ENCODE measurements around the gene MYD88. TPM values are rescaled to one million over a fixed set of nuclear protein-coding genes. Genes with fewer than 3 reads are reported as not detected.

MYD88 gene
- total RNA-seq, 5 donors from 2014 or later (not counting 1 experiment from before 2014, with no cell fraction given) = 32.4 to 68.5 (median 56.6) TPM

- ATAC-seq (replicated peaks in 1 of 4) (no peak), DNase-seq (no peak)
- 8% methylated on average over 7 of the region's 8 CpGs for WGBS (ENCODE audit: insufficient coverage)
- Histone ChIP-seq H3K36me3 (ENCODE audit: control insufficient read depth in 2 of 2, extremely low read depth in 1 of 2, insufficient read depth in 1 of 2, low read length in 1 of 2) (peaks cover 4 to 23% of the 10 kb centered on the region in 2 donors), H3K9me3 (no peaks in the 10 kb centered on the region), H3K27ac (ENCODE audit: low read length) (peak overlapping the region; percentile 92), H3K4me3 (ENCODE audit: control insufficient read depth in 1 of 2, extremely low read depth in 1 of 2, low read length in 1 of 2) (peak overlapping the region; percentile 93 to 98), H3K27me3 (replicated peaks in 1 of 2; ENCODE audit: control insufficient read depth in 2 of 2, extremely low read depth in 1 of 2, insufficient read depth in 2 of 2, low read length in 1 of 2) (no peaks in the 10 kb centered on the region), H3K4me1 (ENCODE audit: control insufficient read depth in 1 of 2, extremely low read depth in 1 of 2, insufficient read depth in 2 of 2, low read length in 2 of 2) (peaks cover 16 to 60% of the 10 kb centered on the region in 2 experiments)
- ChIA-PET POLR2A (interaction anchor here in 1 of 2 donors (1.5 kb wide), 1 partner anchor 26 kb away, joined by 7 read pairs; the partner anchor contains the start of gene OXSR1), CTCF (interaction anchor here in 1 of 2 donors (0.9 kb wide), 1 partner anchor 25 kb away, joined by 4 read pairs; no protein-coding TSS in a partner anchor)
- Mint-ChIP-seq H3K36me3 (peaks cover 19% of the 10 kb centered on the region), H3K27me3 (no peaks in the 10 kb centered on the region), H3K4me1 (peaks cover 57 to 63% (median 58%) of the 10 kb centered on the region in 3 donors), H3K9me3 (no peaks in the 10 kb centered on the region), H3K4me3 (peak overlapping the region; percentile 89 to 97 (median 96)), H3K27ac (peak overlapping the region; percentile 99 to 100)
These were observed 730 bp downstream of the MYD88 start for GRCh38 chr3:38139191-38139590.

DNA sequence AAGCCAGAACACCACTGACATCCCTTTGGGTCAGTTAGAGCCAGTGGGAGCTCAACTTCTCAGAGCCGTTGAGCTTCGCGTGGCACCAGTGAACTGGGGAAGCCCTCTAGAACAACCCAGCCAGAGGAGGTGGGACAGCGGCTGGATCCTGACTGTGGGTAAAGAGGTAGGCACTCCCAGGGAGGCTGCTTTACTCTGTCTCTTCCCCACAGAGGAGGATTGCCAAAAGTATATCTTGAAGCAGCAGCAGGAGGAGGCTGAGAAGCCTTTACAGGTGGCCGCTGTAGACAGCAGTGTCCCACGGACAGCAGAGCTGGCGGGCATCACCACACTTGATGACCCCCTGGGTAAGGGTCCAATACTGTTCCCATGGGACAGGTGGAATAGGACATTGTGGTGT lies 1.2 kb downstream of the MYD88 start:
- Histone ChIP-seq H3K36me3 (ENCODE audit: control insufficient read depth in 2 of 2, extremely low read depth in 1 of 2, insufficient read depth in 1 of 2, low read length in 1 of 2) (peaks cover 4 to 22% of the 10 kb centered on the region in 2 donors), H3K9me3 (no peaks in the 10 kb centered on the region), H3K27me3 (replicated peaks in 1 of 2; ENCODE audit: control insufficient read depth in 2 of 2, extremely low read depth in 1 of 2, insufficient read depth in 2 of 2, low read length in 1 of 2) (no peaks in the 10 kb centered on the region), H3K4me1 (ENCODE audit: control insufficient read depth in 1 of 2, extremely low read depth in 1 of 2, insufficient read depth in 2 of 2, low read length in 2 of 2) (peaks cover 16 to 59% of the 10 kb centered on the region in 2 experiments), H3K27ac (ENCODE audit: low read length) (peak overlapping the region; percentile 92), H3K4me3 (ENCODE audit: control insufficient read depth in 1 of 2, extremely low read depth in 1 of 2, low read length in 1 of 2) (peak overlapping the region; percentile 93 to 98)
- WGBS (ENCODE audit: insufficient coverage) = 96% methylated on average over 4 of the region's 7 CpGs
- Mint-ChIP-seq H3K27me3 (no peaks in the 10 kb centered on the region), H3K4me1 (peaks cover 52 to 59% (median 54%) of the 10 kb centered on the region in 3 donors), H3K9me3 (no peaks in the 10 kb centered on the region), H3K27ac (peak overlapping the region; percentile 99 to 100), H3K4me3 (peak overlapping the region; percentile 89 to 97 (median 96)), H3K36me3 (peaks cover 16% of the 10 kb centered on the region)
- ATAC-seq (replicated peaks in 1 of 4) (no peak), DNase-seq (no peak)
- ChIA-PET POLR2A (interaction anchor here in 1 of 2 donors (1.5 kb wide), 1 partner anchor 25 kb away, joined by 7 read pairs; the partner anchor contains the start of gene OXSR1), CTCF (interaction anchor here in 1 of 2 donors (0.8 kb wide), 1 partner anchor 25 kb away, joined by 4 read pairs; the partner anchor contains the start of gene OXSR1)

- Mint-ChIP-seq H3K4me1 (peaks cover 44 to 51% (median 45%) of the 10 kb centered on the region in 3 donors), H3K4me3 (peak overlapping the region; percentile 89 to 97 (median 96)), H3K27me3 (no peaks in the 10 kb centered on the region), H3K36me3 (peaks cover 16% of the 10 kb centered on the region), H3K9me3 (peaks cover 0 to 2% (median 2%) of the 10 kb centered on the region in 3 donors), H3K27ac (peak overlapping the region; percentile 32 to 100)
- H3K9me3 ChIP-seq = no peaks in the 10 kb centered on the region
- no peak for ATAC-seq (replicated peaks in 1 of 4)
- POLR2A ChIA-PET = interaction anchor here (0.5 to 1.5 kb wide), 3 partner anchors 24 to 26 kb away, joined by 4 to 7 read pairs (median 5); partner anchors contain the start of gene OXSR1 (in 1 of the 2)
- peaks cover 16 to 51% of the 10 kb centered on the region in 2 experiments for H3K4me1 ChIP-seq (ENCODE audit: control insufficient read depth in 1 of 2, extremely low read depth in 1 of 2, insufficient read depth in 2 of 2, low read length in 2 of 2)
- no peak overlapping the region for H3K4me3 ChIP-seq (ENCODE audit: control insufficient read depth in 1 of 2, extremely low read depth in 1 of 2, low read length in 1 of 2)
- CTCF ChIA-PET = interaction anchor here (0.6 to 0.8 kb wide), 3 partner anchors 23 to 1239 kb away, joined by 3 to 5 read pairs (median 4); partner anchors contain the start of gene OXSR1 (in 1 of the 2)
- no peak overlapping the region for H3K27ac ChIP-seq (ENCODE audit: low read length)
- 99% methylated on average over 11 of the region's 13 CpGs for WGBS (ENCODE audit: insufficient coverage)
- peaks cover 4 to 22% of the 10 kb centered on the region in 2 donors for H3K36me3 ChIP-seq (ENCODE audit: control insufficient read depth in 2 of 2, extremely low read depth in 1 of 2, insufficient read depth in 1 of 2, low read length in 1 of 2)
- H3K27me3 ChIP-seq (replicated peaks in 1 of 2; ENCODE audit: control insufficient read depth in 2 of 2, extremely low read depth in 1 of 2, insufficient read depth in 2 of 2, low read length in 1 of 2) = no peaks in the 10 kb centered on the region
- DNase-seq = no peak
These were observed 2.1 kb downstream of the MYD88 start for GRCh38 chr3:38140326-38141172.

DNA sequence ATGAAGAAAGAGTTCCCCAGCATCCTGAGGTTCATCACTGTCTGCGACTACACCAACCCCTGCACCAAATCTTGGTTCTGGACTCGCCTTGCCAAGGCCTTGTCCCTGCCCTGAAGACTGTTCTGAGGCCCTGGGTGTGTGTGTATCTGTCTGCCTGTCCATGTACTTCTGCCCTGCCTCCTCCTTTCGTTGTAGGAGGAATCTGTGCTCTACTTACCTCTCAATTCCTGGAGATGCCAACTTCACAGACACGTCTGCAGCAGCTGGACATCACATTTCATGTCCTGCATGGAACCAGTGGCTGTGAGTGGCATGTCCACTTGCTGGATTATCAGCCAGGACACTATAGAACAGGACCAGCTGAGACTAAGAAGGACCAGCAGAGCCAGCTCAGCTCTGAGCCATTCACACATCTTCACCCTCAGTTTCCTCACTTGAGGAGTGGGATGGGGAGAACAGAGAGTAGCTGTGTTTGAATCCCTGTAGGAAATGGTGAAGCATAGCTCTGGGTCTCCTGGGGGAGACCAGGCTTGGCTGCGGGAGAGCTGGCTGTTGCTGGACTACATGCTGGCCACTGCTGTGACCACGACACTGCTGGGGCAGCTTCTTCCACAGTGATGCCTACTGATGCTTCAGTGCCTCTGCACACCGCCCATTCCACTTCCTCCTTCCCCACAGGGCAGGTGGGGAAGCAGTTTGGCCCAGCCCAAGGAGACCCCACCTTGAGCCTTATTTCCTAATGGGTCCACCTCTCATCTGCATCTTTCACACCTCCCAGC lies 2.9 kb downstream of the MYD88 start:
- ChIA-PET CTCF (no interaction called here), POLR2A (interaction anchor here in 1 of 2 donors (0.6 to 1.1 kb wide), 2 partner anchors 17 to 144 kb away, joined by 5 to 6 read pairs; no protein-coding TSS in a partner anchor)
- H3K4me1 ChIP-seq (ENCODE audit: control insufficient read depth in 1 of 2, extremely low read depth in 1 of 2, insufficient read depth in 2 of 2, low read length in 2 of 2) = peaks cover 16 to 43% of the 10 kb centered on the region in 2 experiments
- H3K27ac Mint-ChIP-seq = peak overlapping the region; percentile 55 to 65
- WGBS (ENCODE audit: insufficient coverage) = 96% methylated on average over 4 of the region's 7 CpGs
- peaks cover 16% of the 10 kb centered on the region for H3K36me3 Mint-ChIP-seq
- H3K4me1 Mint-ChIP-seq = peaks cover 35 to 43% (median 37%) of the 10 kb centered on the region in 3 donors
- peaks cover 0 to 10% (median 7%) of the 10 kb centered on the region in 3 donors for H3K9me3 Mint-ChIP-seq
- no peaks in the 10 kb centered on the region for H3K27me3 Mint-ChIP-seq
- peaks cover 2% of the 10 kb centered on the region for H3K9me3 ChIP-seq
- DNase-seq = no peak
- no peak for ATAC-seq (replicated peaks in 1 of 4)
- H3K4me3 ChIP-seq (ENCODE audit: control insufficient read depth in 1 of 2, extremely low read depth in 1 of 2, low read length in 1 of 2) = no peak overlapping the region
- H3K36me3 ChIP-seq (ENCODE audit: control insufficient read depth in 2 of 2, extremely low read depth in 1 of 2, insufficient read depth in 1 of 2, low read length in 1 of 2) = peaks cover 4 to 22% of the 10 kb centered on the region in 2 donors
- H3K4me3 Mint-ChIP-seq = peak overlapping the region; percentile 48 to 96 (median 89)
- H3K27me3 ChIP-seq (replicated peaks in 1 of 2; ENCODE audit: control insufficient read depth in 2 of 2, extremely low read depth in 1 of 2, insufficient read depth in 2 of 2, low read length in 1 of 2) = no peaks in the 10 kb centered on the region
- no peak overlapping the region for H3K27ac ChIP-seq (ENCODE audit: low read length)

GRCh38 chr3:38141952-38142273 lies 3.5 kb downstream of the MYD88 start:
- ATAC-seq (replicated peaks in 1 of 4) = no peak
- peaks cover 16% of the 10 kb centered on the region for H3K36me3 Mint-ChIP-seq
- H3K27me3 ChIP-seq (replicated peaks in 1 of 2; ENCODE audit: control insufficient read depth in 2 of 2, extremely low read depth in 1 of 2, insufficient read depth in 2 of 2, low read length in 1 of 2) = no peaks in the 10 kb centered on the region
- no peaks in the 10 kb centered on the region for H3K27me3 Mint-ChIP-seq
- peaks cover 34 to 43% (median 37%) of the 10 kb centered on the region in 3 donors for H3K4me1 Mint-ChIP-seq
- WGBS (ENCODE audit: insufficient coverage) = 93% methylated on average over 2 of the region's 2 CpGs
- no peak overlapping the region for H3K4me3 ChIP-seq (ENCODE audit: control insufficient read depth in 1 of 2, extremely low read depth in 1 of 2, low read length in 1 of 2)
- no peak for DNase-seq
- H3K27ac Mint-ChIP-seq = peak overlapping the region in 1 of 2 donors; percentile 55
- H3K4me3 Mint-ChIP-seq = no peak overlapping the region
- ChIA-PET POLR2A (interaction anchor here in 1 of 2 donors (0.6 to 1.1 kb wide), 2 partner anchors 16 to 145 kb away, joined by 5 to 6 read pairs; no protein-coding TSS in a partner anchor), CTCF (interaction anchor here in 1 of 2 donors (0.6 kb wide), 1 partner anchor 16 kb away, joined by 3 read pairs; no protein-coding TSS in a partner anchor)
- H3K27ac ChIP-seq (ENCODE audit: low read length) = no peak overlapping the region
- peaks cover 16 to 41% of the 10 kb centered on the region in 2 experiments for H3K4me1 ChIP-seq (ENCODE audit: control insufficient read depth in 1 of 2, extremely low read depth in 1 of 2, insufficient read depth in 2 of 2, low read length in 2 of 2)
- peaks cover 5% of the 10 kb centered on the region for H3K9me3 ChIP-seq
- peaks cover 0 to 15% (median 9%) of the 10 kb centered on the region in 3 donors for H3K9me3 Mint-ChIP-seq
- peaks cover 4 to 22% of the 10 kb centered on the region in 2 donors for H3K36me3 ChIP-seq (ENCODE audit: control insufficient read depth in 2 of 2, extremely low read depth in 1 of 2, insufficient read depth in 1 of 2, low read length in 1 of 2)

All from T-cell (primary cell).